Osteoblast (primary cell): ENCODE data around the gene GNG12. TPM values are rescaled to one million over a fixed set of nuclear protein-coding genes. Genes with fewer than 3 reads are reported as not detected.
A peak's percentile ranks its signal among the peaks of the same experiment; 100 is the strongest.

Source experiments
- DNase-seq: peaks from one replicate; pipeline ENCODE4 v3.0.0; 2011; ENCODE audit warnings: low spot score, mixed read lengths; ENCODE audit not compliant: insufficient read length; ENCODE audit errors: missing footprints
- H2AFZ ChIP-seq: 2 replicates; pipeline ENCODE4 v1.6.0; 2011; ENCODE audit warnings: mild to moderate bottlenecking, low read length
- H3K27ac ChIP-seq: 2 replicates; pipeline ENCODE4 v1.5.1; 2011; ENCODE audit warnings: mild to moderate bottlenecking, low read depth, low read length, moderate library complexity
- H3K27me3 ChIP-seq: 2 replicates; pipeline ENCODE4 v1.6.0; 2012; ENCODE audit warnings: mild to moderate bottlenecking, control low read depth, inconsistent platforms, low read length, moderate library complexity; ENCODE audit not compliant: insufficient read depth
- H3K36me3 ChIP-seq: 2 replicates; pipeline ENCODE4 v1.5.1; 2011; ENCODE audit warnings: mild to moderate bottlenecking, low read length, control low read depth, moderate library complexity; ENCODE audit not compliant: insufficient read depth
- H3K4me1 ChIP-seq: 2 replicates; pipeline ENCODE4 v1.5.1; 2011; ENCODE audit warnings: mild to moderate bottlenecking, low read length, control low read depth, moderate library complexity; ENCODE audit not compliant: insufficient read depth
- H3K4me2 ChIP-seq: 2 replicates; pipeline ENCODE4 v1.6.0; 2011; ENCODE audit warnings: mild to moderate bottlenecking, low read length; ENCODE audit not compliant: insufficient read depth
- H3K4me3 ChIP-seq: fragments of 200-600 bp; sonication (generic); 3 replicates; pipeline ENCODE4 v1.5.1; 2012; ENCODE audit warnings: mild to moderate bottlenecking, low read length, inconsistent platforms; ENCODE audit not compliant: insufficient read depth
- H3K79me2 ChIP-seq: 2 replicates; pipeline ENCODE4 v1.6.0; 2012; ENCODE audit warnings: mild to moderate bottlenecking, low read length, control low read depth, inconsistent platforms; ENCODE audit not compliant: insufficient read depth
- H3K9me3 ChIP-seq: 2 replicates; pipeline ENCODE4 v1.5.1; 2011; ENCODE audit warnings: low read depth, low read length, control low read depth
- H4K20me1 ChIP-seq: 2 replicates; pipeline ENCODE4 v1.6.0; 2012; ENCODE audit warnings: mild to moderate bottlenecking, low read length, control low read depth; ENCODE audit not compliant: insufficient read depth
- total RNA-seq: library from RNA; depleted of rRNA; stranded (reverse); fragments of >200 nt; gene quantifications from 2 replicates; pipeline ENCODE4 v1.2.3, GENCODE V29; 2012
- TF ChIP-seq, protein P1 (sequence below): IDR thresholded peaks from 2 replicates; pipeline ENCODE4 v1.5.1; 2011; ENCODE audit warnings: mild to moderate bottlenecking, low read depth, low read length, moderate library complexity; ENCODE audit errors: extremely low read depth

The GNG12 gene
- total RNA-seq, 1 donor, result 219 TPM

DNA sequence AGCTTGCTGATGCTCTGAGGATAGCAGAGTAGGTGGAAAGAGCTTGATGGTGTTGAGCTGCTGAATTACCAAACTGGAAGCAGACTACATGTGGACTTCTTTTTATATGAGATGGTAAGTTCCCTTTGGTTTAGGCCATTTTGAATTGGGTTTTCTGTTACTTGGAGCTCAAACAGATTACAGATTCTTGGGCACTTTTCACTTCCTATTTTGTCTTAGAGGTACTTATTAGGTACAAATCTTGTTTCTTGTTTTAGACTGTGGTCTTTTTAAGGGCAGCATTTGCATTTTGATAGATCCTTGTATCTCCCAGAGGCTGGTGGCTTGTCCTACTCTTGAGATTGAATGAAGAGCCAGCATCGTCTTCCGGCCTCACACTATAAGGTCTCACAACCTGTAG lies 78.1 kb downstream of the GNG12 start:
- H2AFZ ChIP-seq, result no peak overlapping the region
- peaks cover 18% of the 10 kb centered on the region for H3K36me3 ChIP-seq
- peaks cover 11% of the 10 kb centered on the region for H4K20me1 ChIP-seq
- DNase-seq, result no peak
- H3K9me3 ChIP-seq, result no peaks in the 10 kb centered on the region
- H3K79me2 ChIP-seq, result peaks cover 91% of the 10 kb centered on the region
- no peak overlapping the region for H3K4me3 ChIP-seq
- peaks cover 41% of the 10 kb centered on the region for H3K4me1 ChIP-seq
- no peak overlapping the region for H3K27ac ChIP-seq
- H3K27me3 ChIP-seq, result no peaks in the 10 kb centered on the region
- H3K4me2 ChIP-seq, result no peak overlapping the region
- TF ChIP-seq, protein P1, sequence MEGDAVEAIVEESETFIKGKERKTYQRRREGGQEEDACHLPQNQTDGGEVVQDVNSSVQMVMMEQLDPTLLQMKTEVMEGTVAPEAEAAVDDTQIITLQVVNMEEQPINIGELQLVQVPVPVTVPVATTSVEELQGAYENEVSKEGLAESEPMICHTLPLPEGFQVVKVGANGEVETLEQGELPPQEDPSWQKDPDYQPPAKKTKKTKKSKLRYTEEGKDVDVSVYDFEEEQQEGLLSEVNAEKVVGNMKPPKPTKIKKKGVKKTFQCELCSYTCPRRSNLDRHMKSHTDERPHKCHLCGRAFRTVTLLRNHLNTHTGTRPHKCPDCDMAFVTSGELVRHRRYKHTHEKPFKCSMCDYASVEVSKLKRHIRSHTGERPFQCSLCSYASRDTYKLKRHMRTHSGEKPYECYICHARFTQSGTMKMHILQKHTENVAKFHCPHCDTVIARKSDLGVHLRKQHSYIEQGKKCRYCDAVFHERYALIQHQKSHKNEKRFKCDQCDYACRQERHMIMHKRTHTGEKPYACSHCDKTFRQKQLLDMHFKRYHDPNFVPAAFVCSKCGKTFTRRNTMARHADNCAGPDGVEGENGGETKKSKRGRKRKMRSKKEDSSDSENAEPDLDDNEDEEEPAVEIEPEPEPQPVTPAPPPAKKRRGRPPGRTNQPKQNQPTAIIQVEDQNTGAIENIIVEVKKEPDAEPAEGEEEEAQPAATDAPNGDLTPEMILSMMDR, result no peak

DNA sequence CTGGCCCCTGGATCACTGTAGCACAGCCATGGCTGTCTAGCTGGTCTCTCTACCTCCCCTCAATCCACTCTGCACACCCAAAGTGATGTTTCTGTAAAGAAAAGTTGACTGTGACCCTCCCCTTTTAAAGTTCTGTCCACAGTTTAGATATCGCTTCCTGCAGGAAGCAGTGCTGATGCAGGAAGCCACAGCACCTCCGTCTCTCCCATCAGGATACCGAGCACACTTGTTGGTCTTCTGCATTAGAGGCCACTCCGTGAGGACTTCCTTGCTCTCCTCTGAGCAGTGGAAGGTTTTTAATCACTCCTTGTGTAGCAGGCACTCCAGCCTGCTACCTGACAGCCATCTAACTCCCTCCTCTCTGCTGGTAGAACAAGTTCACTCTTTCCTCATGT lies 78.7 kb downstream of the GNG12 start:
- Histone ChIP-seq H3K27ac (no peak overlapping the region), H2AFZ (no peak overlapping the region), H3K4me3 (no peak overlapping the region), H3K4me1 (peaks cover 41% of the 10 kb centered on the region), H3K36me3 (peaks cover 18% of the 10 kb centered on the region), H3K4me2 (no peak overlapping the region), H4K20me1 (peaks cover 6% of the 10 kb centered on the region), H3K27me3 (no peaks in the 10 kb centered on the region), H3K79me2 (peaks cover 93% of the 10 kb centered on the region), H3K9me3 (no peaks in the 10 kb centered on the region)
- TF ChIP-seq, protein P1, result no peak
- DNase-seq, result no peak

DNA sequence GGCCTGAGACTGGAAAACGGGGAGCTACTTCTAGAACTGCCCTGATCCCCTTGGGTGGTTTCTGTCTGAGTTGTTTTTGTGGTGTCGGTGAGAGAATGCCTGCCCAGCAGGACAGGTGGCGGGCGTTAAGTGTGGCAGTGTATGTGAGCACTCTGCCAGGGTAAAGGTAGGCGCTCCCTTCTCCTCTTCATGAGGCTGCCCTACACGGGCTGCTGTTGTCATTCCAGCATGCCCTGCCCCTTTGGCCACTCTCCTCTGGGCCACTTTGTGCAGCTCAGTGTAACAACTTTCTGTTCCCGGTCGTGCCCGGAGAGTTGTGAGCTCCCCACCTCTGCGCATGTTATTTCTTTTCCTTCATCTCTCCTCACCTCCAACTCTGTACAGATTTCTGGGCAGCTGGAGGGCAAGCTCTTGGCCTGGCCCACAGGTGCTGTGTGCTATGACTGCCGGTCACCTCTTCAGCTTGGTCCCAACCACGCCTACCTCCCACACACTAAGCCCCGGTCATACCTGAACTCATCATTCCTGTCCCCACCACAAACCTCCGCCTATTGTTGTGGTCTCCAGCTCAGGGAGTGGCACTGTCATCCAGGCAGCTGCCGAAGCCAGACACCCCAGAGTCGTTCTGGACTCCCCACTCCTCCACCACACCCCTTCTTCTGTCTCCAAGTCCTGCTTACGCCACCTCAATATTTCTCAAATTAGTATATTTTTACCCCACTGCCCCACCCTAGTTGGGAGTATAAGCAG lies 79.3 kb downstream of the GNG12 start:
- Histone ChIP-seq H3K4me1 (peaks cover 41% of the 10 kb centered on the region), H3K27ac (no peak overlapping the region), H3K27me3 (no peaks in the 10 kb centered on the region), H3K4me2 (no peak overlapping the region), H2AFZ (no peak overlapping the region), H3K36me3 (peaks cover 18% of the 10 kb centered on the region), H3K9me3 (no peaks in the 10 kb centered on the region), H3K4me3 (no peak overlapping the region), H3K79me2 (peaks cover 91% of the 10 kb centered on the region), H4K20me1 (peaks cover 6% of the 10 kb centered on the region)
- DNase-seq, result no peak
- TF ChIP-seq, protein P1, result no peak

DNA sequence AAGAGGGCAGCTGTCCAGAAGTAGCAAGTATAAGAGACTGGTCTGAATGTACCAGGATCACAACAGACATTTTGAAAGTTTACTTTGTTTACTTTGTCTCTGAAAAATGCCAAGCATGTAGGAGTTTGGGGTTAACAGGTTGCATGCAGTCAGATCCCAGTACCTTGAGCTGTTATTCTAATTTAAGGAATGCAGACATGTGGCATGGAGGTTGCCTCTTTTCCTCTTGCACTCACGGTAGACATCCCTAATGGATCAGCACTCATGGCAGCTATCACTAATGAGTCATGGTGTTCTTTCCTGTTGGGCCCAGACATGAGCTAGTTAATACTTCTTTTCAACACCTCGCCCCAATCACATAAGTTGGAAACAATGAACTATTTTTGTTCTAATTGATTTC lies 81.0 kb downstream of the GNG12 start:
- peak overlapping the region; percentile 89 for H3K27ac ChIP-seq

More for the DNA sequence above, 81.0 kb downstream of the GNG12 start:
- Histone ChIP-seq H2AFZ (no peak overlapping the region), H3K36me3 (peaks cover 18% of the 10 kb centered on the region), H3K79me2 (peaks cover 74% of the 10 kb centered on the region), H3K4me1 (peaks cover 56% of the 10 kb centered on the region), H3K4me3 (no peak overlapping the region), H4K20me1 (peaks cover 6% of the 10 kb centered on the region), H3K4me2 (peak overlapping the region; percentile 10), H3K9me3 (no peaks in the 10 kb centered on the region), H3K27me3 (no peaks in the 10 kb centered on the region)
- TF ChIP-seq, protein P1, result no peak
- DNase-seq, result no peak
